DND-41 (cell line): ENCODE measurements around the gene TLN1.

Experiments used
- CTCF ChIP-seq: IDR thresholded peaks from 2 replicates; pipeline ENCODE4 v1.5.1; 2012; ENCODE audit warnings: borderline replicate concordance, low read length, moderate library complexity, mild to moderate bottlenecking; ENCODE audit not compliant: poor library complexity, severe bottlenecking; ENCODE audit errors: extremely low read depth
- EZH2 ChIP-seq: IDR thresholded peaks from 3 replicates; pipeline ENCODE4 v1.6.1; 2012; ENCODE audit warnings: borderline replicate concordance, low read depth, mild to moderate bottlenecking, moderate library complexity, low read length, inconsistent platforms; ENCODE audit not compliant: severe bottlenecking

GRCh38 chr9:35656348-35656747, 75.6 kb downstream of the TLN1 start:
- TF ChIP-seq CTCF (no peak), EZH2 (no peak)
